ENCODE measurements around the gene BICRA.

- TF ChIP-seq CTCF (IDR thresholded peaks at IDR 0.05; ENCODE audit: insufficient read depth, low read length): no peak
- TF ChIP-seq REST (IDR thresholded peaks at IDR 0.05; ENCODE audit: insufficient replicate concordance, low read depth): no peak
- TF ChIP-seq POLR2AphosphoS5 (IDR thresholded peaks at IDR 0.05; ENCODE audit: low read depth): no peak
- TF ChIP-seq GABPA (IDR thresholded peaks at IDR 0.05; ENCODE audit: low read depth): no peak
Observed at GRCh38 chr19:47691090-47691489, 82.2 kb downstream of the BICRA start.

Data from HL-60 (cell line).